H1 (cell line): ENCODE measurements around the gene MPPED1. TPM values are rescaled to one million over a fixed set of nuclear protein-coding genes. Genes with fewer than 3 reads are reported as not detected.

ENCODE experiments used
- CTCF ChIA-PET: fragments of 300-600 bp; sonication (Branson Sonifier 250); formaldehyde crosslinking; loops from one replicate; lab custom pipeline; 2021; ENCODE audit not compliant: partially characterized antibody; lab: Charles Lee
- POLR2A ChIA-PET: fragments of 300-600 bp; sonication (Branson Sonifier 250); formaldehyde crosslinking; loops from one replicate; lab custom pipeline; 2021; ENCODE audit warnings: inconsistent platforms; ENCODE audit not compliant: partially characterized antibody; lab: Charles Lee
- DNase-seq, 2 experiments: peaks; one replicate each; pipeline versions ENCODE4 v3.0.0 to v3.0.0-alpha.2; 2010 to 2022; ENCODE audit warnings: low spot score in 2 of 2, low read depth in 1 of 2, mixed read lengths in 1 of 2
- FAIRE-seq: peaks from 2 replicates; lab custom pipeline; 2011; peaks lifted over from hg19 to GRCh38; lab: Jason Lieb, UNC
- H2AFZ ChIP-seq: 2 replicates; pipeline ENCODE4 v1.8.1; 2012; ENCODE audit warnings: low read length, inconsistent platforms
- H2AK5ac ChIP-seq: 2 replicates; pipeline ENCODE4 v1.6.1; 2013; ENCODE audit warnings: low read depth, low read length
- H2BK120ac ChIP-seq: replicated peaks from 2 replicates; pipeline ENCODE3; 2013; ENCODE audit warnings: low read depth, low read length, inconsistent platforms
- H2BK12ac ChIP-seq: 2 replicates; pipeline ENCODE4 v1.6.1; 2013; ENCODE audit warnings: low read depth, low read length
- H2BK15ac ChIP-seq: 2 replicates; pipeline ENCODE4 v1.6.1; 2013; ENCODE audit warnings: low read length
- H2BK20ac ChIP-seq: 2 replicates; pipeline ENCODE4 v1.6.1; 2013; ENCODE audit warnings: low read length
- H2BK5ac ChIP-seq: 2 replicates; pipeline ENCODE4 v1.6.1; 2013; ENCODE audit warnings: low read depth, low read length
- H3K14ac ChIP-seq: 2 replicates; pipeline ENCODE4 v1.6.1; 2013; ENCODE audit warnings: inconsistent platforms; ENCODE audit not compliant: insufficient read length
- H3K18ac ChIP-seq: 2 replicates; pipeline ENCODE4 v1.6.1; 2013; ENCODE audit warnings: low read length; ENCODE audit errors: extremely low read depth
- H3K23ac ChIP-seq: 2 replicates; pipeline ENCODE4 v1.6.1; 2013; ENCODE audit warnings: inconsistent platforms; ENCODE audit not compliant: insufficient read length
- H3K23me2 ChIP-seq: 2 replicates; pipeline ENCODE4 v1.6.1; 2013; ENCODE audit warnings: low read depth, low read length
- H3K27ac ChIP-seq: 2 replicates; pipeline ENCODE4 v1.6.1; 2011; ENCODE audit warnings: low read depth, low read length, inconsistent platforms
- H3K27me3 ChIP-seq, 4 experiments: replicated peaks in 1 of 4; 1 replicate in 1 of 4; 2 replicates in 3 of 4; pipeline versions ENCODE4 v1.6.1 to v1.8.1; 2011 to 2013; ENCODE audit warnings: low read length in 3 of 4, mild to moderate bottlenecking in 3 of 4, inconsistent platforms in 2 of 4, mixed read lengths in 2 of 4, moderate library complexity in 1 of 4; ENCODE audit not compliant: control insufficient read depth in 3 of 4, insufficient read depth in 3 of 4; ENCODE audit errors: extremely low read depth in 1 of 4
- H3K36me3 ChIP-seq, 4 experiments: 2 replicates each; pipeline versions ENCODE4 v1.6.1 to v1.8.1; 2011 to 2013; ENCODE audit warnings: mild to moderate bottlenecking in 4 of 4, low read length in 3 of 4, moderate library complexity in 2 of 4, control low read depth in 1 of 4, inconsistent platforms in 1 of 4; ENCODE audit not compliant: insufficient read depth in 4 of 4, control insufficient read depth in 2 of 4
- H3K4ac ChIP-seq: replicated peaks from 2 replicates; pipeline ENCODE3; 2013; ENCODE audit warnings: low read length, low read depth, mixed read lengths, inconsistent platforms; ENCODE audit not compliant: insufficient read length
- H3K4me1 ChIP-seq, 4 experiments: replicated peaks in 1 of 4; 1 replicate in 1 of 4; 2 replicates in 3 of 4; pipeline versions ENCODE4 v1.6.1 to v1.8.1; 2011 to 2013; ENCODE audit warnings: low read length in 3 of 4, inconsistent platforms in 2 of 4, mixed read lengths in 1 of 4; ENCODE audit not compliant: insufficient read depth in 4 of 4, control insufficient read depth in 3 of 4
- H3K4me2 ChIP-seq, 2 experiments: 2 replicates each; pipeline versions ENCODE4 v1.6.1 to v1.8.1; 2011 to 2013; ENCODE audit warnings: low read depth in 2 of 2, low read length in 2 of 2, control low read depth in 1 of 2, inconsistent platforms in 1 of 2, mild to moderate bottlenecking in 1 of 2; ENCODE audit not compliant: insufficient read depth in 1 of 2
- H3K4me3 ChIP-seq, 4 experiments: fragments of 200-600, 300-600 bp in 1 of 4; sonication (generic), shearing (Covaris generic), sonication (Bioruptor Twin) in 1 of 4; 2 replicates each; pipeline versions ENCODE4 v1.5.1 to v1.8.1; 2011 to 2016; ENCODE audit warnings: low read length in 4 of 4, low read depth in 3 of 4, control low read depth in 2 of 4, inconsistent platforms in 2 of 4, mild to moderate bottlenecking in 2 of 4, mixed read lengths in 1 of 4, moderate library complexity in 1 of 4; ENCODE audit not compliant: insufficient read depth in 2 of 4; ENCODE audit errors: extremely low read depth in 1 of 4
- H3K56ac ChIP-seq: replicated peaks from 2 replicates; pipeline ENCODE3; 2013; ENCODE audit warnings: low read depth, mild to moderate bottlenecking, mixed read lengths, low read length, inconsistent platforms; ENCODE audit not compliant: insufficient read length
- H3K79me1 ChIP-seq: 2 replicates; pipeline ENCODE4 v1.6.1; 2013; ENCODE audit warnings: low read depth, low read length, control low read depth
- H3K79me2 ChIP-seq, 2 experiments: 2 replicates each; pipeline versions ENCODE4 v1.6.1 to v1.8.1; 2012 to 2013; ENCODE audit warnings: low read length in 2 of 2, mild to moderate bottlenecking in 2 of 2, inconsistent platforms in 1 of 2; ENCODE audit not compliant: insufficient read depth in 2 of 2, control insufficient read depth in 1 of 2
- H3K9ac ChIP-seq, 4 experiments: replicated peaks in 1 of 4; 1 replicate in 1 of 4; 2 replicates in 3 of 4; pipeline versions ENCODE4 v1.6.1 to v1.8.1; 2011 to 2013; ENCODE audit warnings: low read depth in 3 of 4, low read length in 3 of 4, control low read depth in 2 of 4, mild to moderate bottlenecking in 2 of 4, moderate library complexity in 2 of 4, inconsistent platforms in 1 of 4; ENCODE audit errors: extremely low read depth in 1 of 4
- H3K9me3 ChIP-seq, 2 experiments: 2 replicates each; pipeline versions ENCODE4 v1.6.1 to v1.8.1; 2012 to 2013; ENCODE audit warnings: mild to moderate bottlenecking in 2 of 2, moderate library complexity in 2 of 2, control low read depth in 1 of 2, inconsistent platforms in 1 of 2, low read depth in 1 of 2, low read length in 1 of 2, mixed read lengths in 1 of 2; ENCODE audit not compliant: insufficient read depth in 2 of 2
- H4K20me1 ChIP-seq, 2 experiments: replicated peaks in 1 of 2; 2 replicates each; pipeline versions ENCODE3 to v1.8.1; 2011 to 2013; ENCODE audit warnings: inconsistent platforms in 2 of 2, low read length in 2 of 2, mild to moderate bottlenecking in 1 of 2; ENCODE audit not compliant: insufficient read depth in 2 of 2, control insufficient read depth in 1 of 2
- H4K5ac ChIP-seq: 2 replicates; pipeline ENCODE4 v1.6.1; 2013; ENCODE audit warnings: low read length, low read depth, mixed read lengths, inconsistent platforms; ENCODE audit not compliant: insufficient read length
- H4K8ac ChIP-seq: 2 replicates; pipeline ENCODE4 v1.8.0; 2013; ENCODE audit warnings: mild to moderate bottlenecking, moderate library complexity, low read length, inconsistent platforms; ENCODE audit not compliant: insufficient read depth; ENCODE audit errors: extremely low read depth
- H4K91ac ChIP-seq: replicated peaks from 2 replicates; pipeline ENCODE3; 2013; ENCODE audit warnings: low read length, mixed read lengths, inconsistent platforms; ENCODE audit not compliant: insufficient read length
- CBX8 ChIP-seq: fragments of 300-800, 300-1000 bp; sonication (generic); IDR thresholded peaks from 2 replicates; pipeline ENCODE4 v1.7.1; 2016; ENCODE audit warnings: low read depth, low read length, borderline replicate concordance
- CHD2 ChIP-seq: IDR thresholded peaks from 2 replicates; pipeline ENCODE4 v1.6.1; 2012; ENCODE audit warnings: low read length, improper control_type of control experiment
- CREB1 ChIP-seq: IDR thresholded peaks from 2 replicates; pipeline ENCODE4 v1.6.1; 2012; ENCODE audit warnings: inconsistent platforms
- EP300 ChIP-seq, 2 experiments: IDR thresholded peaks; 1 replicate in 1 of 2; 2 replicates in 1 of 2; pipeline ENCODE4 v1.6.1; 2011 to 2012; ENCODE audit warnings: low read depth in 2 of 2, low read length in 2 of 2, mild to moderate bottlenecking in 2 of 2, borderline replicate concordance in 1 of 2, inconsistent platforms in 1 of 2, moderate library complexity in 1 of 2
- HDAC6 ChIP-seq: IDR thresholded peaks from one replicate; pipeline ENCODE4 v1.7.1; 2012; ENCODE audit warnings: low read depth, mild to moderate bottlenecking, inconsistent platforms, low read length, moderate library complexity
- KDM4A ChIP-seq: IDR thresholded peaks from one replicate; pipeline ENCODE4 v1.7.1; 2012; ENCODE audit warnings: low read depth, mild to moderate bottlenecking, moderate library complexity, low read length, inconsistent platforms; ENCODE audit not compliant: severe bottlenecking
- RXRA ChIP-seq: IDR thresholded peaks from 2 replicates; pipeline ENCODE4 v1.6.1; 2011; ENCODE audit warnings: low read depth, mild to moderate bottlenecking, low read length, moderate library complexity; ENCODE audit not compliant: insufficient read depth
- SP4 ChIP-seq: IDR thresholded peaks from 2 replicates; pipeline ENCODE4 v1.6.1; 2012; ENCODE audit warnings: low read length, inconsistent platforms
- WGBS, 2 experiments: shearing (Covaris generic) in 1 of 2; methylation state at CpG; one replicate each; pipeline versions ENCODE4 v1.1.6 to v1.1.7; 2013 to 2015; ENCODE audit warnings: low lambda C conversion rate in 2 of 2, mixed read lengths in 2 of 2, inconsistent platforms in 1 of 2, low coverage in 1 of 2, missing lambda C conversion rate in 1 of 2; ENCODE audit not compliant: insufficient replicate concordance in 2 of 2, insufficient coverage in 1 of 2, insufficient read length in 1 of 2; ENCODE audit errors: extremely low coverage in 1 of 2, missing lambda C conversion rate in 1 of 2; 5-methylcytosine and 5-hydroxymethylcytosine counted together
- polyA plus RNA-seq, 7 experiments: library from polyadenylated mRNA; depleted of rRNA in 3 of 7; stranded (reverse) in 5 of 7; unstranded in 2 of 7; fragments of >200 nt in 5 of 7; fragments of 200-250 nt in 2 of 7; gene quantifications; 1 replicate in 5 of 7; 2 replicates in 1 of 7; 4 replicates in 1 of 7; pipeline versions ENCODE4 v1.2.1 to v1.2.3, GENCODE V29; 2011 to 2013; ENCODE audit warnings: missing spikeins in 2 of 7, mixed read lengths in 2 of 7
- total RNA-seq: library from RNA; stranded (reverse); fragmentation: NEBNext Ultra II Directional; extraction: Animal tissue kit (Norgen Biotek cat#: 25700); gene quantifications from 2 replicates; pipeline ENCODE4 v1.2.1, GENCODE V29; 2021

The MPPED1 gene
- total and polyA plus RNA-seq, 2 of the 8 experiments (the other 6 are each of a cell fraction or from before 2014, with no cell fraction given), result 0.29 to 0.37 TPM

- no peak for FAIRE-seq
- peaks cover 0 to 5% (median 1%) of the 10 kb centered on the region in 4 experiments; a peak in 2 of 7 replicates for H3K4me1 ChIP-seq
- no peak overlapping the region for H3K27ac ChIP-seq
- H2AK5ac ChIP-seq, result no peak overlapping the region
- no peaks in the 10 kb centered on the region for H3K27me3 ChIP-seq
- H3K4me3 ChIP-seq, result no peak overlapping the region
- no peak overlapping the region for H2BK15ac ChIP-seq
- ChIA-PET POLR2A (no interaction called here), CTCF (interaction anchor here (0.9 to 1.5 kb wide), 4 partner anchors 9 to 209 kb away, joined by 3 to 5 read pairs (median 4); no protein-coding TSS in a partner anchor)
- H3K79me1 ChIP-seq, result no peaks in the 10 kb centered on the region
- H3K18ac ChIP-seq, result no peak overlapping the region
- no peak overlapping the region for H3K4me2 ChIP-seq
- H3K14ac ChIP-seq, result no peak overlapping the region
- H2AFZ ChIP-seq, result no peak overlapping the region
- peaks cover 0 to 6% of the 10 kb centered on the region in 2 experiments for H4K20me1 ChIP-seq
- TF ChIP-seq EP300 (IDR thresholded peaks at IDR 0.05; ENCODE audit: borderline replicate concordance in 1 of 2, low read depth in 2 of 2, low read length in 2 of 2), result no peak
- TF ChIP-seq CBX8, result no peak
- no peak for TF ChIP-seq HDAC6
- TF ChIP-seq SP4, result no peak
- TF ChIP-seq CREB1, result no peak
- no peak for TF ChIP-seq KDM4A
- TF ChIP-seq RXRA, result no peak
- TF ChIP-seq CHD2, result no peak
- no peak overlapping the region for H2BK5ac ChIP-seq
- no peak overlapping the region for H4K5ac ChIP-seq
- no peak overlapping the region for H3K56ac ChIP-seq
- no peak overlapping the region for H2BK120ac ChIP-seq
- DNase-seq, result no peak
- WGBS, 2 experiments, result 87% methylated on average over 8 of the region's 8 CpGs; no CpG with 5 or more reads in 1 of the 2 experiments
- peaks cover 4% of the 10 kb centered on the region; the same call in 1 of the 2 replicates for H3K23me2 ChIP-seq
- H4K8ac ChIP-seq, result no peak overlapping the region
- no peaks in the 10 kb centered on the region for H3K79me2 ChIP-seq
- no peaks in the 10 kb centered on the region for H3K9me3 ChIP-seq
- H2BK12ac ChIP-seq, result peak overlapping the region; percentile 60; the same call in 1 of the 2 replicates
- H3K23ac ChIP-seq, result no peak overlapping the region
- H4K91ac ChIP-seq, result no peak overlapping the region
- no peaks in the 10 kb centered on the region for H3K36me3 ChIP-seq
- no peak overlapping the region; the same call in 1 of the 2 replicates for H2BK20ac ChIP-seq
- H3K4ac ChIP-seq, result no peak overlapping the region
- H3K9ac ChIP-seq, result no peak overlapping the region; a peak in 1 of 7 replicates
Observed at GRCh38 chr22:43482318-43482625, 70.5 kb downstream of the MPPED1 start.
